ENCODE results near the gene ALS2.
A peak's percentile ranks its signal among the peaks of the same experiment; 100 is the strongest.

The ALS2 gene

DNA sequence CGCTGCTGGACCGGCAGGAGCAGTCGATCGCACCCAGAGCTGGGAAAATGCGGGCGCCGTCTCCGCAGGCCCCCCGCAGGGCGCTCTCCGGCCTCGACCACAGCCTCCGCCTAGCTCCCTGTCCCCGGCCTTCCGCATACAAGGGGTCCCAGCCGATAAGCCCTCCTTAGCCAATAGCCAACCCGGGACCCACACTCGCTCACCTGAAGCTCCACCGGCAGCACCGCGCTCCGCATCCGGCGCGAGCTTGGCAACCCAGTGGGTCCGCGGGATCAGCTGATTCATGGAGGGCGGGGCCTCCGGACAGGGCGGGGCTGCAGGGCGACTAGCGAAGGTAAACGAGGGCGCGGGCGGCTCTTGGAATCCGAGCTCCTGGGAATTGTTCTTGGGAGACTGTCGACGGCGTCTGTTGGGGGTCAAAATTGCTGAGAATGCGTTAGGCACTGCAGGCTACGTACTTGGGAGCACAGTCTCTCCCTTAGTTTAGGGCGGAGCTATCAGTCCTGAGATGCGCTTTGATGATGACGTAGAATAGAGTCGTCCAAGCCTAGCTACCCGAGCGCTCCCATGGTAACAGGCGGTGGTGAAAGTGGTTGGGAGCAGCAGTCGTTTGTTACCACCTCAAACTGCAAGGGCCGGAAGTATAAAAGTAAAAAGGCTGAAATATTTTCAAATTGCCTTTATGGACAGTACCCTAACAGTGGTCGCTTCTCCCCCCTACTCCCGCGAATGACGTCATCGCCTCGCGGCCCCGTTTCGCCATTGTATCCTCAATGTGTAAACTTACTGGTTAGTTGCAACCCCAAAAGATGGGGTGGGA is at the start of gene ALS2:
TSS of gene ALS2 (minus strand) at position 260 of the 820 bp plus-strand sequence. CDS start 12,048 bp downstream, outside the sequence.
- TF ChIP-seq, protein P1, sequence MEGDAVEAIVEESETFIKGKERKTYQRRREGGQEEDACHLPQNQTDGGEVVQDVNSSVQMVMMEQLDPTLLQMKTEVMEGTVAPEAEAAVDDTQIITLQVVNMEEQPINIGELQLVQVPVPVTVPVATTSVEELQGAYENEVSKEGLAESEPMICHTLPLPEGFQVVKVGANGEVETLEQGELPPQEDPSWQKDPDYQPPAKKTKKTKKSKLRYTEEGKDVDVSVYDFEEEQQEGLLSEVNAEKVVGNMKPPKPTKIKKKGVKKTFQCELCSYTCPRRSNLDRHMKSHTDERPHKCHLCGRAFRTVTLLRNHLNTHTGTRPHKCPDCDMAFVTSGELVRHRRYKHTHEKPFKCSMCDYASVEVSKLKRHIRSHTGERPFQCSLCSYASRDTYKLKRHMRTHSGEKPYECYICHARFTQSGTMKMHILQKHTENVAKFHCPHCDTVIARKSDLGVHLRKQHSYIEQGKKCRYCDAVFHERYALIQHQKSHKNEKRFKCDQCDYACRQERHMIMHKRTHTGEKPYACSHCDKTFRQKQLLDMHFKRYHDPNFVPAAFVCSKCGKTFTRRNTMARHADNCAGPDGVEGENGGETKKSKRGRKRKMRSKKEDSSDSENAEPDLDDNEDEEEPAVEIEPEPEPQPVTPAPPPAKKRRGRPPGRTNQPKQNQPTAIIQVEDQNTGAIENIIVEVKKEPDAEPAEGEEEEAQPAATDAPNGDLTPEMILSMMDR (IDR thresholded peaks at IDR 0.05; ENCODE audit: low read depth, low read length, missing control alignments) = no peak
- H3K4me3 ChIP-seq (replicated peaks; ENCODE audit: low read depth, low read length) = peak within 1 kb of the TSS; percentile 89
- DNase-seq (ENCODE audit: extremely low read depth, low read depth) = peak; percentile 100

DNA sequence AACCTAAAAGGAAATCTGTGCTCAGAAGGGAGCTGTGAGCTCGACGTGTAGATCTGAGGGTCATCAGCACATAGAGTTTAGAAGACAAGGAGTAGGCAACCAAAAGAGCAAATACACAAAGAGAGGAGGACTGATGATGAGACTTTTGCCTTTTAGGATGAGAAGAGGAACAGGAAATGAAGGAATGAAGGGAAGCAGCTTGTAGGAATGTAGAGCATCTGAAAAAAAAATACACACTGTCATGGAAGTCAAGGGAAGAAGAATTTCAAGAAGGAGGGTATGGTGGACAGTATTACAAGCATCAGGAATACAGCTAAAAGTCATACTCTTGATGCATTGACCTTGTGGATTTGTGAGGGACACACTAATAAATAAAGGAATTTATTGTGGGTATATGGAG is 47.5 kb upstream of the ALS2 start:
- H3K4me3 ChIP-seq (replicated peaks; ENCODE audit: low read depth, low read length) = no peak overlapping the region
- no peak for DNase-seq (ENCODE audit: extremely low read depth, low read depth)
- TF ChIP-seq, protein P1 (IDR thresholded peaks at IDR 0.05; ENCODE audit: low read depth, low read length, missing control alignments) = no peak

DNA sequence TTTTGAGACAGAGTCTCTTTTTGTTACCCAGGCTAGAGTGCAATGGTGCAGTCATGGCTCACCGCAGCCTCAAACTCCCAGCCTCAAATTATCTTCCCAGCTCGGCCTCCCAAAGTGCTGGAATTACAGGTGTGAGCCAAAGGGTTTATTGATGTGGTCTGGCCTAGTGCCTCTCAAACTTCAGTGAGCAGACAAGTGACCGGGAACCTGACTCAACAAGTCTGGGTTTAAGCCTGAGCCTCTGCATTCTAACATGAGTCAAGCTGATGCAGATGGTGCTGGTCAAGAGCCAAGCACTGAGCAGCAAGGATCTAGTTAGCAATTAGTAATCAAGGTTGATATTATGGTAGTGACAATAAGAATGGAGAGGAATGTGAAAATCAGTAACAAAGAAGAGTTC is 46.9 kb upstream of the ALS2 start:
- no peak for DNase-seq (ENCODE audit: extremely low read depth, low read depth)
- H3K4me3 ChIP-seq (replicated peaks; ENCODE audit: low read depth, low read length) = no peak overlapping the region
- TF ChIP-seq, protein P1 (IDR thresholded peaks at IDR 0.05; ENCODE audit: low read depth, low read length, missing control alignments) = no peak

DNA sequence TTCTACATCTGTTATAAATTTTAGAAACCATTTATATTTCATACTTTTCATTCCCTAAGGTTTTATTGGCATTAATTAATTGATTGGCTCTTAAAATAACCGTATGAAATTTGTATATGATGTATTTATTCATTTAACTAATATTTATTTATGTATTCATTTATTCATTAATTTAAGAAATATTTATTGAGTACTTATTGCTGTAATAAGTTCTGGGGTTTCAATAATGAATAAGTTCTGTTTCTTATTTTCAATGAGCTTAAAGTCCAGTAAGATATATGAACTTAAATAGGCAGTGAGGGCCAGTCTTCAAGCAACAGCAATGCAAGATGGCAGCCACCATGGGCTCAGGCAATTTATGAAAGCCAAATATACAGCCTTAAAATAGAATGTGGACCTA is 43.5 kb upstream of the ALS2 start:
- no peak for DNase-seq (ENCODE audit: extremely low read depth, low read depth)
- TF ChIP-seq, protein P1 (IDR thresholded peaks at IDR 0.05; ENCODE audit: low read depth, low read length, missing control alignments) = no peak
- no peak overlapping the region for H3K4me3 ChIP-seq (replicated peaks; ENCODE audit: low read depth, low read length)

DNA sequence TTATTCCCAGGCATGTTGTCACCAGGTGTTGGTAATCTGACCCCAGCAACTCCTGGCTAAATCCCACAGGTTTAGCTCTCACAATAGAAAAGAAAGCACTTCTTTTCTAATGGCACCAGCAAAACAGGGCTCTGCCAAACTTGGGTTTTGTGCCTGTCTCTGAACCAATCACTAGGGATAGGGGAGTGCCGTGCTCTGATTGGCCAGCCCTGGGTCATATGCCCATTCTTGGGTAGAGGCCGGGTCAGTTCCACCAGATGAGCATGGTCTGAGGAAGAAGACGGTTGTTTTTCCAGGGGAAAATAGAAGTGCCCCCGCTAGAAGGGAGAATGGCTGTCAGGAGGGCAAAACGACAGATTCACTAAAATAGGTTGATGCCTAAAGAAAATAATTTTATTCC is 40.3 kb upstream of the ALS2 start:
- H3K4me3 ChIP-seq (replicated peaks; ENCODE audit: low read depth, low read length) = no peak overlapping the region
- DNase-seq (ENCODE audit: extremely low read depth, low read depth) = no peak
- TF ChIP-seq, protein P1 (IDR thresholded peaks at IDR 0.05; ENCODE audit: low read depth, low read length, missing control alignments) = no peak

DNA sequence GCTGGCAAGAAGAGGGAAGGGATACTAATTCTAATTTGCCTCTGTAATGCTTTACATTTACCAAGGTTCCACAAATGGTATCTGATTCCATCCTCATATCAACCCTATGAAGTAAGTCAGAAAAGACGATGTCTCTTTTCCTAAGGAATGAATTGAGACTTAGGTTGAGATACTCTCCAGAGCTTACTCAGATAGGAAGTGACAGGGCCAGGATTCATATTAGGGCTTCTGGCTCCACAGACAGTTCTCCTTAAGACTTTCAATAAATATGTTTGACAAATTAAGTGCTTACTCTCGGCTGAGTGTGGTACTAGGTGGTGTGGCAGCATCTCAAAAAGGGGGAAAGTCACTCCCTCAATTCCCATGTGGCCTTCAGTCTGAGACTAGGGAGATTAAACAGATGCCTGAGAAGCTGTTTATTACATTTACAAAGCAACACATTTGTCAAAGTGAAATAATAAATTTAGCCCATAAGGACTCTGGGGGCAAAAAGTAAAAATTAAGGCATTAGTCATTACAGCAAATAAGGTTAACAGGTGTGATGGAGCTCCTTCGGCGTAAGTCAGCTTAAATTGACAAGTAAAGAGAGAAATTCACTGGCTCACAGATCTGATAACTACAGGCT is 39.8 kb upstream of the ALS2 start:
- TF ChIP-seq, protein P1 (IDR thresholded peaks at IDR 0.05; ENCODE audit: low read depth, low read length, missing control alignments) = no peak
- no peak for DNase-seq (ENCODE audit: extremely low read depth, low read depth)
- no peak overlapping the region for H3K4me3 ChIP-seq (replicated peaks; ENCODE audit: low read depth, low read length)

Data from HFF-Myc (cell line).